NCI-H748 treated with DMSO at 0.1 percent for 48 hours (cell line): Measurements from ENCODE around the gene NR1H4.
A peak's percentile ranks its signal among the peaks of the same experiment; 100 is the strongest.
"Not testable (repeated sequence)": the region's sequence is repeated elsewhere in the genome, so short reads cannot be mapped to it uniquely, and the experiment has no call there.

Experiments
- DNase-seq: peaks from one replicate; lab custom pipeline; 2025; lab: John Stamatoyannopoulos, UW

NR1H4 gene

GRCh38 chr12:100567945-100568344 lies 94.3 kb downstream of the NR1H4 start:
- DNase-seq: no peak

- DNase-seq: no peak
Observed at GRCh38 chr12:100572184-100572583, 98.5 kb downstream of the NR1H4 start.

- peak; percentile 82 for DNase-seq
Observed at GRCh38 chr12:100573292-100574186, 99.9 kb downstream of the NR1H4 start, which contains the start of gene GAS2L3. TSS of gene GAS2L3 (plus strand) at chr12:100573684. CDS start at chr12:100594905, 21,221 bp downstream.

- no peak for DNase-seq
Observed at GRCh38 chr12:100574187-100575074, 100.8 kb downstream of the NR1H4 start.

GRCh38 chr12:100576331-100577036 lies 102.8 kb downstream of the NR1H4 start:
- no peak for DNase-seq

GRCh38 chr12:100578923-100579322 lies 105.3 kb downstream of the NR1H4 start:
- no peak for DNase-seq

- DNase-seq: no peak
Observed at GRCh38 chr12:100579844-100580243, 106.2 kb downstream of the NR1H4 start.

GRCh38 chr12:100584256-100584655 lies 110.6 kb downstream of the NR1H4 start:
- no peak for DNase-seq

- no peak for DNase-seq
Observed at GRCh38 chr12:100591979-100592378, 118.3 kb downstream of the NR1H4 start.

GRCh38 chr12:100593490-100593889 lies 119.8 kb downstream of the NR1H4 start:
- DNase-seq: no peak

- DNase-seq: no peak
Observed at GRCh38 chr12:100601626-100602025, 128.0 kb downstream of the NR1H4 start.

GRCh38 chr12:100602997-100603396 lies 129.3 kb downstream of the NR1H4 start:
- not testable (repeated sequence) for DNase-seq

- no peak for DNase-seq
Observed at GRCh38 chr12:100608776-100609175, 135.1 kb downstream of the NR1H4 start.

GRCh38 chr12:100610666-100611430 lies 137.2 kb downstream of the NR1H4 start:
- no peak for DNase-seq

GRCh38 chr12:100612606-100613005 lies 138.9 kb downstream of the NR1H4 start:
- no peak for DNase-seq
